ENCODE data around the gene RAPGEF4. TPM values are rescaled to one million over a fixed set of nuclear protein-coding genes. Genes with fewer than 3 reads are reported as not detected.

The RAPGEF4 gene
- total RNA-seq, 4 donors from 2014 or later: 3.6 to 12.0 (median 6.7) TPM

DNA sequence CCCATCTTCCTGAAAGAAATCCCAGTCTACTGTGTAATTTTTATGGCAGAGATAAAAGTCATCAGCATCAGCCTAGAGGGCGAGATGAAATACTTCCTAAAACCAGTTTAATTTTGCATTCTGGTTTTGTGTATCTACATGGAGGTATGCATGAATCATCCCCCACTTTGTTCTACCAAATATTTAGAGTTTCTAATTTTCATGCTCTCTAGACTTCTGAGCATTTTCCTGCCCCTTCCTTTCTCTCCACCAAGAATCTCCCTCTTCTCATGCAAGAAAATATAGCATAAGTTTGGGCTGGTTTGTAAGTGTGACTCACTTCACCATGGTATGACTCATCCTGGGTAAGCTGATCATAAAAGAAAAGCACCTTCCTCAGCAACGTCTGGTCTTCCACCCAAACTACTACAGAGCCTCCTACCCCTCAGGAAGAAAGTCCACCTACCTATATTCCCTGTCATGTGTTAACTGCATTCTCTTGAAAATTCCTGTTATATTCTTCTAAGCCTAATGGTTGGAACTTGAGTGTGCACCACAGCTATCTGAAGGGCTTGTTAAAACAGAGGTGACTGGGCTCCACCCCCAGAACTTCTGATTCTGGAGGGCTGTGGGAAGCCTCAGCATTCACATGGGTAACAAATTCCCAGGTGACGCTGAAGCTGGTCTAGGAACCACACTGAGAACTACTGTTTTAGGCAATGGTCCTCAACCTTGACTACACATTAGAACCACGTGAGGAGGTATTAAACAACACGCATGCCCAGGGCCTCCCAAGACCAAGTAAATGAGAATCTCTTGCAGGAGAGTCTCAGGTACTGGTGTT lies 37.4 kb upstream of the RAPGEF4 start:
- H3K27ac ChIP-seq: no peak overlapping the region
- peaks cover 0 to 6% of the 10 kb centered on the region in 2 donors for H3K27me3 ChIP-seq
- DNase-seq (ENCODE audit: low spot score in 2 of 2): no peak
- WGBS, 2 donors: 72 to 73% methylated on average over 5 of the region's 5 CpGs
- H3K9me3 ChIP-seq: peaks cover 0 to 6% (median 0%) of the 10 kb centered on the region in 4 donors
- no peaks in the 10 kb centered on the region for H3K4me1 ChIP-seq
- no peak overlapping the region for H3K4me3 ChIP-seq
- no peak for TF ChIP-seq CTCF (IDR thresholded peaks at IDR 0.05)
- TF ChIP-seq EP300 (IDR thresholded peaks at IDR 0.05): no peak
- no peak for TF ChIP-seq POLR2A (IDR thresholded peaks at IDR 0.05)
- H3K36me3 ChIP-seq: no peaks in the 10 kb centered on the region

GRCh38 chr2:172701250-172701649 lies 34.4 kb upstream of the RAPGEF4 start:
- TF ChIP-seq EP300 (IDR thresholded peaks at IDR 0.05): no peak
- no peak for TF ChIP-seq CTCF (IDR thresholded peaks at IDR 0.05)
- no peak for TF ChIP-seq POLR2A (IDR thresholded peaks at IDR 0.05)

GRCh38 chr2:172702451-172702850 lies 33.2 kb upstream of the RAPGEF4 start:
- TF ChIP-seq EP300 (IDR thresholded peaks at IDR 0.05) (no peak), POLR2A (IDR thresholded peaks at IDR 0.05) (no peak), CTCF (IDR thresholded peaks at IDR 0.05) (no peak)
- no peak for DNase-seq (ENCODE audit: low spot score in 2 of 2)
- H3K27me3 ChIP-seq: no peaks in the 10 kb centered on the region
- H3K4me3 ChIP-seq: no peak overlapping the region
- WGBS, 2 donors: 76 to 82% methylated on average over 1 of the region's 1 CpG
- H3K4me1 ChIP-seq: no peaks in the 10 kb centered on the region
- no peak overlapping the region for H3K27ac ChIP-seq
- H3K9me3 ChIP-seq: peaks cover 0 to 6% (median 0%) of the 10 kb centered on the region in 4 donors
- H3K36me3 ChIP-seq: no peaks in the 10 kb centered on the region

More at GRCh38 chr2:172701250-172701649, 34.4 kb upstream of the RAPGEF4 start:
- Histone ChIP-seq H3K27me3 (no peaks in the 10 kb centered on the region), H3K36me3 (no peaks in the 10 kb centered on the region), H3K4me3 (no peak overlapping the region), H3K4me1 (no peaks in the 10 kb centered on the region), H3K9me3 (peaks cover 0 to 6% (median 0%) of the 10 kb centered on the region in 4 donors), H3K27ac (no peak overlapping the region)
- 32 to 41% methylated on average over 1 of the region's 1 CpG for WGBS, 2 donors
- no peak for DNase-seq (ENCODE audit: low spot score in 2 of 2)

GRCh38 chr2:172704072-172704936 lies 31.3 kb upstream of the RAPGEF4 start:
- TF ChIP-seq EP300 (IDR thresholded peaks at IDR 0.05) (no peak), CTCF (IDR thresholded peaks at IDR 0.05) (peak in 4 of 5 experiments; percentile 10 to 29 (median 23)), POLR2A (IDR thresholded peaks at IDR 0.05) (no peak)
- no peaks in the 10 kb centered on the region for H3K4me1 ChIP-seq
- no peak overlapping the region for H3K4me3 ChIP-seq
- no peaks in the 10 kb centered on the region for H3K36me3 ChIP-seq
- 68 to 71% methylated on average over 11 of the region's 11 CpGs for WGBS, 2 donors
- H3K27ac ChIP-seq: no peak overlapping the region
- H3K9me3 ChIP-seq: peaks cover 0 to 6% (median 0%) of the 10 kb centered on the region in 4 donors
- no peak for DNase-seq (ENCODE audit: low spot score in 2 of 2)
- H3K27me3 ChIP-seq: no peaks in the 10 kb centered on the region

All from tibial nerve (tissue), 4 donors.